LNCAP (cell line): Measurements from ENCODE around the gene UGDH.

Experiments used
- TF ChIP-seq, protein P1 (sequence below): fragments of 450-650 bp; IDR thresholded peaks from 2 replicates; pipeline ENCODE4 v1.5.1; 2017; ENCODE audit warnings: mild to moderate bottlenecking

UGDH gene

DNA sequence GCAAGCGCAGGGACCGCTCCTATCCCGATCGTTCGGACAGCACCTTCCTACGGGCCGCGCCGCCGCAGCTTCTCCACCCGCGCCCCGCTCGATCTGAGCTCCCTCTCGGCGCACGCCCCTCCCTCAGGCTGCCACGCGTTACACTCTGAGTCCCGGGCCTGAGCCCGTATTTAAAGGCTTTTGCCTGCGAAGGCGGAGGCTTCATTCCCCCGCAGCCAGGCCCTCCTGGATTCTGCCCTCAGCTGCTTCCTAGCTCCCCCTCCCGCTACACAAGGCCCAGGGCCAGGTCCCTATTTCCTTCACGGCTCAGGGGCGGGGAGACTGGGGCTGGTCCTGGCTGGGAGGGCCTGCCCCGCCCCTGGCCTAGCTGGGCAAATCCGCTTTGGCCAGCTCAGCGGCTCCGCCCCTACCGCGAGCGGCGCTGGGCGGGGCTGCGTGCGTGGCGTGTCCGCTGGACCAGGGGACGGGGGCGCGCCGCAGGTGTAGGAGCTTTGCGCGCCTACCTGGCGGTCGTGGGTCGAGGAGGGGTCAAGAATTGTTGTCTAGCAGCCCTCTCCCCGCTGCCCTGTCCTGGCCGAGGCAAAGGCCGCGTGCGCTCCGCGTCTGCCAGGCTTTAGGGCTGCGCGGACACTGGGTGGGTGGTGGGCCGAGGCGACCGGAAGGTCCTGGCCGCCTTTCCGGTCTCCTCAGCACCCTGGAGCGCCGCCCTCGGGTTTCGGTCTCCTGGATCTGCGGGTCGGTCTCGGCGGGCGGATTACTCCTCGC is at the start of gene UGDH:
UGDH (minus strand) TSS at position 144 of the 765 bp plus-strand sequence. CDS start 5,927 bp downstream, outside the sequence.
- TF ChIP-seq, protein P1, sequence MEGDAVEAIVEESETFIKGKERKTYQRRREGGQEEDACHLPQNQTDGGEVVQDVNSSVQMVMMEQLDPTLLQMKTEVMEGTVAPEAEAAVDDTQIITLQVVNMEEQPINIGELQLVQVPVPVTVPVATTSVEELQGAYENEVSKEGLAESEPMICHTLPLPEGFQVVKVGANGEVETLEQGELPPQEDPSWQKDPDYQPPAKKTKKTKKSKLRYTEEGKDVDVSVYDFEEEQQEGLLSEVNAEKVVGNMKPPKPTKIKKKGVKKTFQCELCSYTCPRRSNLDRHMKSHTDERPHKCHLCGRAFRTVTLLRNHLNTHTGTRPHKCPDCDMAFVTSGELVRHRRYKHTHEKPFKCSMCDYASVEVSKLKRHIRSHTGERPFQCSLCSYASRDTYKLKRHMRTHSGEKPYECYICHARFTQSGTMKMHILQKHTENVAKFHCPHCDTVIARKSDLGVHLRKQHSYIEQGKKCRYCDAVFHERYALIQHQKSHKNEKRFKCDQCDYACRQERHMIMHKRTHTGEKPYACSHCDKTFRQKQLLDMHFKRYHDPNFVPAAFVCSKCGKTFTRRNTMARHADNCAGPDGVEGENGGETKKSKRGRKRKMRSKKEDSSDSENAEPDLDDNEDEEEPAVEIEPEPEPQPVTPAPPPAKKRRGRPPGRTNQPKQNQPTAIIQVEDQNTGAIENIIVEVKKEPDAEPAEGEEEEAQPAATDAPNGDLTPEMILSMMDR = no peak

DNA sequence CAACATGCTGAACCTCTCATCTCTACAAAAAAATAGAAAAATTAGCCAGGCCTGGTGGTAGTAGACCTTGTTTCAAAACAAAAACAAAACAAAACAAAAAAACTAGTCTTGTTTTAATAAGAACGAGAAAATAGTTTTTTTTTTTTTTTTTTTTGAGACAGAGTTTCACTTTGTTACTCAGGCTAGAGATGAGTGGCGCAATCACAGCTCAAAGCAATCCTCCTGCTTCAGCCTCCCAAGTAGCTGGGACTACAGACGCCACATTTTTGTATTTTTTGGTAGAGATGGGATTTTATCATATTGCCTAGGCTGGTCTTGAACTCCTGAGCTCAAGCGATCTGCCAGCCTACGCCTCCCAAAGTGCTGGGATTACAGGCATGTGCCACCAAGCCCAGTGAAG is 47.7 kb upstream of the UGDH start:
- TF ChIP-seq, protein P1 = no peak

DNA sequence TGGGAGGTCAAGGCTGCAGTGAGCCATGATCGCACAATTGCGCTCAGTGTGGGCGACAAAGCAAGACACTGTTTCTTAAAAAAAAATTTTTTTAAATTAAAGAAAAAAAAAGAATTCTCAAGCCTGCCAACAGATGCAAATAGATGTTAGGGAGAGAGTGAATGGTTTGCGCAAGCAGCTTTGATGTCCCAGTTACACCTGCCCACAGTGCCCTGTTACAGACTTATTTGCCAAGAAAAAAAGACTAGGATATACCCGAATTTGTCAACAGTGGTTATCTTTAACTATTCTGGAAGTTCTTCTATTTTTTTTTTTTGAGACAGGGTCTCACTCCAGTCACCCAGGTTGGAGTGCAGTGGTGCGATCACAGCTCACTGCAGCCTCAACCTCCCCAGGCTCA is 44.3 kb upstream of the UGDH start:
- TF ChIP-seq, protein P1 = no peak

DNA sequence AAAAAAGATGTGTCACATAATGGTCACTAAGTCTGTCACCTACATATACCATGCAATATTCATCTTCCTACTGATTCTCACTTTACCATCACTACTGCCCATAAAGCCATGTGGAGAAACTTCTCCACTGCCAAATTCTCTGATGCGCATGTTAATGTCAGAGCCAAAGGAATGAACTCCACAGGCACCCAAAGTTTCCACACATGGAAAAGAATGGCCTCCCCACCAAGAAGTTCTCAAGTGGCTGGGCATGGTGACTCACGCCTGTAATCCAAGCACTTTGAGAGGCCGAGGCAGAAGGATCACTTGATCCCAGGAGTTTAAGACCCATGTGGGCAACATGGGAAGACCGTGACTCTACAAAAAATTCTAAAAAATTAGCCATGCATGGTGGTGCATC is 43.8 kb upstream of the UGDH start:
- TF ChIP-seq, protein P1 = no peak

DNA sequence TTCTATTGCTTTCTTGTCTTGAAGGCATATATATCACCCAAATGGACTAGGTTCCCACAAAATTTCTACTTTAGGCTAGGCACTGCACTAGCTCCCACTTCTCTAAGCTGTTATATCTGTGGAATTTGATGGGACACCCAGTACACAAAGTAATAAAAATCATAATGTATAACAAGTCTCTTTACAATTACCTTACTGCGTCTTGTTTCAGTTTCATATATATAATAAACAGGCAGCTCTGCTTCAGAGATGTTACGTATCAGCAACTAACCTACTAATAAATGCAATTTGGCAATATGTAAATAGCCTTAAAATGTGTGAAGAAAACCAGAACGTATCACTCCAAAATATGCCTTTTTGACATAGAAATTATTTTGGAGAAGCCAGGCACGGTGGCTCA is 42.0 kb upstream of the UGDH start:
- TF ChIP-seq, protein P1 = no peak

DNA sequence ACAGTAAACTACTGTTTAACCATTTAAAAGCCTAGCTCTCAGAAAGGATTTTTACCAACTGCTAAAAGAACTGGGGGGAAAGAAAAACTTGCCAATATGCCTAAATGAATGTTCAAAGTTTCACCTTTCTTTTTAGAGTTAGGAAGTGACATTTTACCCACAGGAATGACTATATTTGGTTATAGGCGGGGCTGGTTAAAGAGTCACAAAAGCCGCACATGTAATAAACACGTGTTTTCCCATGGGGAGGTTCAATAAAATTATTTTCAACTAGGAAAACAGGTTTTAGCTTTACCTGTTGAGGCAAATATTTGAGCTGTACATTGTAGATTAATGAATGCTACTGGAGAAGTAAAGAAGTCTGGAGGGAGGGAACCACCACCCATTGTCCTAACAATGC is 41.6 kb upstream of the UGDH start:
- TF ChIP-seq, protein P1 = no peak

DNA sequence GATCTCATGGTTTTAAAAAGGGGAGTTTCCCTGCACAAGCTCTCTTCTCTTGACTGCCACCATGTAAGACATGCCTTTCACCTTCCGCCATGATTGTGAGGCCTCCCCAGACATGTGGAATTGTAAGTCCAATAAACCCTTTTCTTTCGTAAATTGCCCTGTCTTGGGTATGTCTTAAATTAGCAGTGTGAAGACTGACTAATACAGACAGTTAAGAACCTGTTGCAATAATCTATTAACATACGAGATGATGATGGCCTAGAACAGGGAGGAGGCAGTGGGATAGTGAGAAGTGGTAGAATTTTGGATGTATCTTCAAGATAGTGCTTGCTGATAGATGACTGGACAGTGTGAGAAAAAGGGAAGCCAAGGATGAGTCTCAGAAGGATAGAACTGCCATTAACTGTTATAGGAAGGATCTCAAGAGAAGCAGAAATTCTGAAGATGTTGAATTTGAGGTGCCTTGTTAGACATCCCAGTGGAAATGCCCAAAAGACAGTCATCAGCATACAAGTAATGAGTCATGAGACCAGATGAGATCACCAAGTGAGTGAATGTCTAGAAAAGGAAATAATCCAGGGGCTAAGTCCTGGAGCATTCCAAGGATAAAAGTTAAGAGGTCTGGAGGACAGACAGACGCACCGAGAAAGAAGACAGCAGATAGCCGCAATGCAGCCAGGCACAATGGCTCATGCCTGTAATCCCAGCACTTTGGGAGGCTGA is 38.8 kb upstream of the UGDH start:
- TF ChIP-seq, protein P1 = no peak
